HEK293 (cell line): Measurements from ENCODE around the gene MARF1.

Experiments used
- CTCF ChIA-PET: fragments of 350-600 bp; formaldehyde crosslinking; extraction: SDS; loops from one replicate; lab custom pipeline; 2021; ENCODE audit warnings: antibody characterized with exemption; lab: Yijun Ruan, JAX
- POLR2A ChIA-PET: fragments of 300-600 bp; formaldehyde crosslinking; extraction: SDS; loops from one replicate; lab custom pipeline; 2020; ENCODE audit warnings: antibody characterized with exemption, inconsistent platforms; lab: Yijun Ruan, JAX
- H3K27ac ChIP-seq: fragments of 200-500 bp; sonication (Bioruptor generic); 2 replicates; pipeline ENCODE4 v1.5.1; 2014; ENCODE audit warnings: low read depth, low read length, control low read depth, inconsistent platforms; ENCODE audit errors: extremely low read depth
- H3K36me3 ChIP-seq, 2 experiments: fragments of 200-500 bp in 1 of 2; sonication (Bioruptor generic) in 1 of 2; 1 replicate in 1 of 2; 2 replicates in 1 of 2; pipeline ENCODE4 v1.5.1; 2014 to 2017; ENCODE audit warnings: inconsistent platforms in 2 of 2, low read length in 2 of 2; ENCODE audit not compliant: control insufficient read depth in 2 of 2, insufficient read depth in 1 of 2
- H3K4me1 ChIP-seq: fragments of 200-500 bp; sonication (Bioruptor generic); 2 replicates; pipeline ENCODE4 v1.5.1; 2014; ENCODE audit warnings: mild to moderate bottlenecking, low read length, inconsistent platforms; ENCODE audit not compliant: control insufficient read depth, insufficient read depth
- H3K4me3 ChIP-seq: 2 replicates; pipeline ENCODE4 v1.5.1; 2011; ENCODE audit warnings: low read depth, mild to moderate bottlenecking, control low read depth, low read length, moderate library complexity
- H3K9me3 ChIP-seq: fragments of 200-500 bp; sonication (Bioruptor generic); 2 replicates; pipeline ENCODE4 v1.5.1; 2014; ENCODE audit warnings: low read depth, low read length, inconsistent platforms; ENCODE audit not compliant: control insufficient read depth, insufficient read depth
- KLF17 ChIP-seq: fragments of 450-650 bp; formaldehyde crosslinking; IDR thresholded peaks from 2 replicates; pipeline ENCODE4 v1.5.1; 2016; ENCODE audit warnings: missing biosample characterization, missing genetic modification characterization
- PATZ1 ChIP-seq: fragments of 450-650 bp; formaldehyde crosslinking; IDR thresholded peaks from 2 replicates; pipeline ENCODE4 v1.5.1; 2016; ENCODE audit warnings: missing biosample characterization, missing genetic modification characterization
- PRDM1 ChIP-seq: fragments of 450-650 bp; formaldehyde crosslinking; IDR thresholded peaks from 2 replicates; pipeline ENCODE4; 2016; ENCODE audit warnings: missing biosample characterization, missing genetic modification characterization
- SP7 ChIP-seq: fragments of 450-650 bp; formaldehyde crosslinking; IDR thresholded peaks from 2 replicates; pipeline ENCODE4 v1.5.1; 2016; ENCODE audit warnings: missing biosample characterization, missing genetic modification characterization
- ZBTB10 ChIP-seq: fragments of 450-650 bp; formaldehyde crosslinking; IDR thresholded peaks from 2 replicates; pipeline ENCODE4 v1.5.1; 2016; ENCODE audit warnings: missing biosample characterization, missing genetic modification characterization
- ZFHX2 ChIP-seq: fragments of 450-650 bp; formaldehyde crosslinking; conservative IDR thresholded peaks from 2 replicates; pipeline ENCODE4 v1.5.1; 2016; ENCODE audit warnings: missing biosample characterization, missing genetic modification characterization
- ZFP41 ChIP-seq: fragments of 450-650 bp; formaldehyde crosslinking; IDR thresholded peaks from 2 replicates; pipeline ENCODE4 v1.5.1; 2016; ENCODE audit warnings: missing biosample characterization, missing genetic modification characterization, borderline replicate concordance
- ZNF214 ChIP-seq: fragments of 450-650 bp; formaldehyde crosslinking; IDR thresholded peaks from 2 replicates; pipeline ENCODE4 v1.5.1; 2017; ENCODE audit warnings: missing biosample characterization, mild to moderate bottlenecking, missing genetic modification characterization, borderline replicate concordance
- ZNF223 ChIP-seq: fragments of 450-650 bp; formaldehyde crosslinking; IDR thresholded peaks from 2 replicates; pipeline ENCODE4 v1.5.1; 2016; ENCODE audit warnings: missing biosample characterization, missing genetic modification characterization
- ZNF274 ChIP-seq, 2 experiments: fragments of 200-500 bp in 1 of 2; fragments of 450-650 bp in 1 of 2; sonication (Bioruptor generic) in 1 of 2; formaldehyde crosslinking in 1 of 2; IDR thresholded peaks; 2 replicates each; pipeline versions ENCODE4 v1.5.1 to v1.6.1; 2014 to 2016; ENCODE audit warnings: borderline replicate concordance in 1 of 2, inconsistent platforms in 1 of 2, low read length in 1 of 2, missing biosample characterization in 1 of 2, missing genetic modification characterization in 1 of 2
- ZNF335 ChIP-seq: fragments of 450-650 bp; formaldehyde crosslinking; conservative IDR thresholded peaks from 2 replicates; pipeline ENCODE4 v1.5.1; 2016; ENCODE audit warnings: missing biosample characterization, missing genetic modification characterization
- ZNF341 ChIP-seq: fragments of 450-650 bp; formaldehyde crosslinking; IDR thresholded peaks from 2 replicates; pipeline ENCODE4; 2016; ENCODE audit warnings: low read depth, missing biosample characterization, missing genetic modification characterization
- ZNF391 ChIP-seq: fragments of 450-650 bp; formaldehyde crosslinking; IDR thresholded peaks from 2 replicates; pipeline ENCODE4 v1.5.1; 2016; ENCODE audit warnings: low read depth, missing biosample characterization, missing genetic modification characterization, borderline replicate concordance
- ZNF394 ChIP-seq: fragments of 450-650 bp; formaldehyde crosslinking; IDR thresholded peaks from 2 replicates; pipeline ENCODE4 v1.5.1; 2016; ENCODE audit warnings: missing biosample characterization, missing genetic modification characterization, mild to moderate bottlenecking, moderate library complexity, borderline replicate concordance
- ZNF449 ChIP-seq: fragments of 450-650 bp; formaldehyde crosslinking; IDR thresholded peaks from 2 replicates; pipeline ENCODE4 v1.5.1; 2017; ENCODE audit warnings: missing biosample characterization, mild to moderate bottlenecking, missing genetic modification characterization, moderate library complexity
- ZNF501 ChIP-seq: fragments of 450-650 bp; formaldehyde crosslinking; IDR thresholded peaks from 2 replicates; pipeline ENCODE4 v1.5.1; 2016; ENCODE audit warnings: missing biosample characterization, missing genetic modification characterization
- ZNF514 ChIP-seq: fragments of 450-650 bp; formaldehyde crosslinking; IDR thresholded peaks from 2 replicates; pipeline ENCODE4 v1.5.1; 2016; ENCODE audit warnings: missing biosample characterization, missing genetic modification characterization
- ZNF600 ChIP-seq: fragments of 450-650 bp; formaldehyde crosslinking; IDR thresholded peaks from 2 replicates; pipeline ENCODE4 v1.5.1; 2016; ENCODE audit warnings: missing biosample characterization, missing genetic modification characterization
- ZNF664 ChIP-seq: fragments of 450-650 bp; formaldehyde crosslinking; IDR thresholded peaks from 2 replicates; pipeline ENCODE4 v1.5.1; 2016; ENCODE audit warnings: missing biosample characterization, missing genetic modification characterization
- ZSCAN18 ChIP-seq: fragments of 450-650 bp; formaldehyde crosslinking; IDR thresholded peaks from 2 replicates; pipeline ENCODE4 v1.5.1; 2016; ENCODE audit warnings: missing biosample characterization, missing genetic modification characterization
- ZSCAN4 ChIP-seq: fragments of 450-650 bp; formaldehyde crosslinking; IDR thresholded peaks from 2 replicates; pipeline ENCODE4 v1.5.1; 2017; ENCODE audit warnings: missing biosample characterization, missing genetic modification characterization

Gene MARF1

GRCh38 chr16:15643946-15644250 is 944 bp upstream of the MARF1 start:
- Histone ChIP-seq H3K27ac (peak overlapping the region; percentile 98), H3K4me1 (peaks cover 15% of the 10 kb centered on the region), H3K36me3 (peaks cover 0 to 4% of the 10 kb centered on the region in 2 experiments; a peak in 2 of 3 replicates), H3K9me3 (no peaks in the 10 kb centered on the region), H3K4me3 (peak overlapping the region; percentile 93)
- ChIA-PET CTCF (interaction anchor here (0.6 to 2.5 kb wide), 8 partner anchors 9 to 95 kb away, joined by 3 to 10 read pairs (median 5); no protein-coding TSS in a partner anchor), POLR2A (interaction anchor here (0.8 to 1.4 kb wide), 3 partner anchors 9 to 193 kb away, joined by 3 to 6 read pairs (median 4); no protein-coding TSS in a partner anchor)
- TF ChIP-seq ZNF664 (tag by site-specific recombination) (peak; percentile 76), ZNF449 (tag by site-specific recombination) (0 out of 2 replicates have a peak, but pooled peaks have one; percentile 6), ZNF335 (peak; percentile 81), ZNF214 (tag by site-specific recombination) (no peak)

- Histone ChIP-seq H3K4me3 (peak overlapping the region; percentile 99), H3K4me1 (peaks cover 15% of the 10 kb centered on the region), H3K9me3 (no peaks in the 10 kb centered on the region), H3K36me3 (peaks cover 11 to 17% of the 10 kb centered on the region in 2 experiments; a peak in 2 of 3 replicates), H3K27ac (peak overlapping the region; percentile 88)
- ChIA-PET CTCF (interaction anchor here (0.7 to 2.5 kb wide), 8 partner anchors 9 to 107 kb away, joined by 3 to 8 read pairs (median 4); no protein-coding TSS in a partner anchor), POLR2A (interaction anchor here (0.5 to 1.5 kb wide), 16 partner anchors 8 to 367 kb away, joined by 3 to 11 read pairs (median 4); no protein-coding TSS in a partner anchor)
- no peak for TF ChIP-seq ZSCAN18
- peak; percentile 93; the same call in 1 of the 2 replicates for TF ChIP-seq PATZ1
- TF ChIP-seq ZNF391 (tag by site-specific recombination): peak; percentile 53; the same call in 1 of the 2 replicates
- TF ChIP-seq ZFP41 (tag by site-specific recombination): no peak
- TF ChIP-seq SP7 (tag by site-specific recombination): peak; percentile 75; the same call in 1 of the 2 replicates
- 0 out of 2 replicates have a peak, but pooled peaks have one; percentile 22 for TF ChIP-seq ZNF394 (tag by site-specific recombination)
- no peak for TF ChIP-seq ZNF223 (tag by site-specific recombination)
- TF ChIP-seq ZNF514 (tag by site-specific recombination): no peak
- TF ChIP-seq ZNF274 (IDR thresholded peaks at IDR 0.05; ENCODE audit: low read length): no peak
- TF ChIP-seq ZNF274 (tag by site-specific recombination; IDR thresholded peaks at IDR 0.05; ENCODE audit: borderline replicate concordance): no peak
- no peak for TF ChIP-seq ZBTB10 (tag by site-specific recombination)
- TF ChIP-seq ZNF341 (tag by site-specific recombination): peak; percentile 91
- peak; percentile 94 for TF ChIP-seq ZNF600 (tag by site-specific recombination)
- TF ChIP-seq PRDM1: peak; percentile 90
- no peak; the same call in 1 of the 2 replicates for TF ChIP-seq ZNF501 (tag by site-specific recombination)
- no peak; the same call in 1 of the 2 replicates for TF ChIP-seq ZFHX2 (tag by site-specific recombination)
- no peak; the same call in 1 of the 2 replicates for TF ChIP-seq KLF17 (tag by site-specific recombination)
- TF ChIP-seq ZSCAN4 (tag by site-specific recombination): 0 out of 2 replicates have a peak, but pooled peaks have one; percentile 12
These were observed 352 bp downstream of the MARF1 start for GRCh38 chr16:15642557-15643047.
